Measurements from ENCODE around the gene CASZ1.

Gene CASZ1

GRCh38 chr1:10671622-10672342 lies 124.7 kb downstream of the CASZ1 start:
- no peak overlapping the region for H3K4me3 ChIP-seq
- in situ Hi-C loops (cut with MboI; ENCODE audit: low sequenced_read_pairs), result no loop called here
- H3K27me3 ChIP-seq (ENCODE audit: low read depth), result no peaks in the 10 kb centered on the region
- H3K4me1 ChIP-seq, result no peaks in the 10 kb centered on the region
- no peak for DNase-seq (ENCODE audit: low spot score in 2 of 2)
- no peaks in the 10 kb centered on the region for H3K9me3 ChIP-seq
- no peaks in the 10 kb centered on the region for H3K36me3 ChIP-seq (replicated peaks)

GRCh38 chr1:10671090-10671489 lies 125.4 kb downstream of the CASZ1 start:
- no peaks in the 10 kb centered on the region for H3K36me3 ChIP-seq (replicated peaks)
- no peaks in the 10 kb centered on the region for H3K4me1 ChIP-seq
- no peak overlapping the region for H3K4me3 ChIP-seq
- DNase-seq (ENCODE audit: low spot score in 2 of 2), result no peak
- H3K27me3 ChIP-seq (ENCODE audit: low read depth), result no peaks in the 10 kb centered on the region
- in situ Hi-C loops (cut with MboI; ENCODE audit: low sequenced_read_pairs), result no loop called here
- H3K9me3 ChIP-seq, result no peaks in the 10 kb centered on the region

GRCh38 chr1:10670190-10670589 lies 126.3 kb downstream of the CASZ1 start:
- no peak overlapping the region for H3K4me3 ChIP-seq
- H3K9me3 ChIP-seq, result no peaks in the 10 kb centered on the region
- H3K36me3 ChIP-seq (replicated peaks), result no peaks in the 10 kb centered on the region
- DNase-seq (ENCODE audit: low spot score in 2 of 2), result no peak
- H3K4me1 ChIP-seq, result no peaks in the 10 kb centered on the region
- H3K27me3 ChIP-seq (ENCODE audit: low read depth), result no peaks in the 10 kb centered on the region
- in situ Hi-C loops (cut with MboI; ENCODE audit: low sequenced_read_pairs), result no loop called here

- Histone ChIP-seq H3K4me3 (no peak overlapping the region), H3K36me3 (replicated peaks) (no peaks in the 10 kb centered on the region), H3K9me3 (no peaks in the 10 kb centered on the region), H3K27me3 (ENCODE audit: low read depth) (no peaks in the 10 kb centered on the region), H3K4me1 (no peaks in the 10 kb centered on the region)
- DNase-seq (ENCODE audit: low spot score in 2 of 2), result no peak
- in situ Hi-C loops (cut with MboI; ENCODE audit: low sequenced_read_pairs), result no loop called here
These were observed 126.9 kb downstream of the CASZ1 start for GRCh38 chr1:10669570-10669969.

- no peak for DNase-seq (ENCODE audit: low spot score in 2 of 2)
- no peaks in the 10 kb centered on the region for H3K4me1 ChIP-seq
These were observed 128.3 kb downstream of the CASZ1 start for GRCh38 chr1:10667861-10668761.

GRCh38 chr1:10665930-10666850 lies 130.3 kb downstream of the CASZ1 start:
- no peak for DNase-seq (ENCODE audit: low spot score in 2 of 2)
- no peaks in the 10 kb centered on the region for H3K9me3 ChIP-seq
- in situ Hi-C loops (cut with MboI; ENCODE audit: low sequenced_read_pairs), result no loop called here
- H3K27me3 ChIP-seq (ENCODE audit: low read depth), result no peaks in the 10 kb centered on the region
- no peaks in the 10 kb centered on the region for H3K36me3 ChIP-seq (replicated peaks)
- H3K4me1 ChIP-seq, result no peaks in the 10 kb centered on the region
- H3K4me3 ChIP-seq, result no peak overlapping the region

More at GRCh38 chr1:10667861-10668761, 128.3 kb downstream of the CASZ1 start:
- Histone ChIP-seq H3K4me3 (no peak overlapping the region), H3K36me3 (replicated peaks) (no peaks in the 10 kb centered on the region), H3K9me3 (no peaks in the 10 kb centered on the region), H3K27me3 (ENCODE audit: low read depth) (no peaks in the 10 kb centered on the region)
- in situ Hi-C loops (cut with MboI; ENCODE audit: low sequenced_read_pairs), result no loop called here

- no peak for DNase-seq (ENCODE audit: low spot score in 2 of 2)
- no peaks in the 10 kb centered on the region for H3K36me3 ChIP-seq (replicated peaks)
- in situ Hi-C loops (cut with MboI; ENCODE audit: low sequenced_read_pairs), result no loop called here
- no peaks in the 10 kb centered on the region for H3K4me1 ChIP-seq
- no peaks in the 10 kb centered on the region for H3K27me3 ChIP-seq (ENCODE audit: low read depth)
- no peaks in the 10 kb centered on the region for H3K9me3 ChIP-seq
- H3K4me3 ChIP-seq, result no peak overlapping the region
These were observed 131.2 kb downstream of the CASZ1 start for GRCh38 chr1:10665226-10665625.

GRCh38 chr1:10664251-10664650 lies 132.2 kb downstream of the CASZ1 start:
- Histone ChIP-seq H3K4me1 (no peaks in the 10 kb centered on the region), H3K4me3 (no peak overlapping the region), H3K9me3 (no peaks in the 10 kb centered on the region), H3K27me3 (ENCODE audit: low read depth) (no peaks in the 10 kb centered on the region), H3K36me3 (replicated peaks) (no peaks in the 10 kb centered on the region)
- in situ Hi-C loops (cut with MboI; ENCODE audit: low sequenced_read_pairs), result no loop called here
- DNase-seq (ENCODE audit: low spot score in 2 of 2), result no peak

- in situ Hi-C loops (cut with MboI; ENCODE audit: low sequenced_read_pairs), result no loop called here
- Histone ChIP-seq H3K4me1 (no peaks in the 10 kb centered on the region), H3K27me3 (ENCODE audit: low read depth) (no peaks in the 10 kb centered on the region), H3K4me3 (no peak overlapping the region), H3K9me3 (no peaks in the 10 kb centered on the region), H3K36me3 (replicated peaks) (no peaks in the 10 kb centered on the region)
- DNase-seq (ENCODE audit: low spot score in 2 of 2), result no peak
These were observed 132.8 kb downstream of the CASZ1 start for GRCh38 chr1:10663678-10664035.

GRCh38 chr1:10662824-10663677 lies 133.4 kb downstream of the CASZ1 start:
- no peak for DNase-seq (ENCODE audit: low spot score in 2 of 2)
- Histone ChIP-seq H3K4me1 (no peaks in the 10 kb centered on the region), H3K9me3 (no peaks in the 10 kb centered on the region), H3K36me3 (replicated peaks) (no peaks in the 10 kb centered on the region), H3K4me3 (no peak overlapping the region), H3K27me3 (ENCODE audit: low read depth) (no peaks in the 10 kb centered on the region)
- in situ Hi-C loops (cut with MboI; ENCODE audit: low sequenced_read_pairs), result no loop called here

GRCh38 chr1:10662090-10662688 lies 134.3 kb downstream of the CASZ1 start:
- Histone ChIP-seq H3K27me3 (ENCODE audit: low read depth) (no peaks in the 10 kb centered on the region), H3K4me1 (no peaks in the 10 kb centered on the region), H3K9me3 (no peaks in the 10 kb centered on the region), H3K4me3 (no peak overlapping the region), H3K36me3 (replicated peaks) (no peaks in the 10 kb centered on the region)
- in situ Hi-C loops (cut with MboI; ENCODE audit: low sequenced_read_pairs), result no loop called here
- no peak for DNase-seq (ENCODE audit: low spot score in 2 of 2)

- Histone ChIP-seq H3K4me3 (no peak overlapping the region), H3K36me3 (replicated peaks) (no peaks in the 10 kb centered on the region), H3K4me1 (no peaks in the 10 kb centered on the region), H3K27me3 (ENCODE audit: low read depth) (no peaks in the 10 kb centered on the region), H3K9me3 (no peaks in the 10 kb centered on the region)
- in situ Hi-C loops (cut with MboI; ENCODE audit: low sequenced_read_pairs), result no loop called here
- no peak for DNase-seq (ENCODE audit: low spot score in 2 of 2)
These were observed 135.0 kb downstream of the CASZ1 start for GRCh38 chr1:10661453-10661852.

All from HAP-1 (cell line).